Inflammatory macrophage (primary cell): ENCODE results near the gene GBE1.
A peak's percentile ranks its signal among the peaks of the same experiment; 100 is the strongest.

Experiments
- DNase-seq, 2 donors: peaks; one replicate each; pipeline ENCODE4 v3.0.0-alpha.2; 2020 to 2022

Gene GBE1

GRCh38 chr3:81699536-81700320 lies 61.7 kb downstream of the GBE1 start:
- no peak for DNase-seq

- no peak for DNase-seq
These were observed 65.4 kb downstream of the GBE1 start for GRCh38 chr3:81696090-81696489.

- DNase-seq: no peak
These were observed 66.1 kb downstream of the GBE1 start for GRCh38 chr3:81695302-81695701.

GRCh38 chr3:81694662-81695061 lies 66.8 kb downstream of the GBE1 start:
- DNase-seq: no peak

- no peak for DNase-seq
These were observed 68.7 kb downstream of the GBE1 start for GRCh38 chr3:81692766-81693165.

GRCh38 chr3:81689617-81690016 lies 71.8 kb downstream of the GBE1 start:
- DNase-seq: no peak

- DNase-seq: no peak
These were observed 76.6 kb downstream of the GBE1 start for GRCh38 chr3:81684751-81685395.

- no peak for DNase-seq
These were observed 84.6 kb downstream of the GBE1 start for GRCh38 chr3:81676706-81677456.

- no peak for DNase-seq
These were observed 86.8 kb downstream of the GBE1 start for GRCh38 chr3:81674690-81675089.

GRCh38 chr3:81668283-81668682 lies 93.2 kb downstream of the GBE1 start:
- no peak for DNase-seq

- peak in 1 of 2 donors; percentile 38 for DNase-seq
These were observed 94.8 kb downstream of the GBE1 start for GRCh38 chr3:81666502-81667121.

GRCh38 chr3:81663114-81663513 lies 98.3 kb downstream of the GBE1 start:
- no peak for DNase-seq

- no peak for DNase-seq
These were observed 101.4 kb downstream of the GBE1 start for GRCh38 chr3:81660036-81660435.

- DNase-seq: no peak
These were observed 103.0 kb downstream of the GBE1 start for GRCh38 chr3:81658322-81658997.

- no peak for DNase-seq
These were observed 110.3 kb downstream of the GBE1 start for GRCh38 chr3:81651139-81651538.

- DNase-seq: no peak
These were observed 111.3 kb downstream of the GBE1 start for GRCh38 chr3:81650187-81650586.

GRCh38 chr3:81645248-81645647 lies 116.2 kb downstream of the GBE1 start:
- DNase-seq: no peak

- no peak for DNase-seq
These were observed 117.7 kb downstream of the GBE1 start for GRCh38 chr3:81643721-81644120.

- no peak for DNase-seq
These were observed 123.0 kb downstream of the GBE1 start for GRCh38 chr3:81638480-81638879.

GRCh38 chr3:81632659-81633058 lies 128.8 kb downstream of the GBE1 start:
- no peak for DNase-seq

GRCh38 chr3:81624756-81625155 lies 136.7 kb downstream of the GBE1 start:
- no peak for DNase-seq

GRCh38 chr3:81622395-81622794 lies 139.1 kb downstream of the GBE1 start:
- DNase-seq: no peak

GRCh38 chr3:81621277-81621676 lies 140.2 kb downstream of the GBE1 start:
- no peak for DNase-seq
